ENCODE data around the gene FHDC1.

- TF ChIP-seq CTCF (IDR thresholded peaks at IDR 0.05) (no peak), POLR2A (IDR thresholded peaks at IDR 0.05) (no peak)
Measured at GRCh38 chr4:152967907-152968306, 31.8 kb downstream of the FHDC1 start.
